ENCODE measurements around the gene HS3ST6.

DNA sequence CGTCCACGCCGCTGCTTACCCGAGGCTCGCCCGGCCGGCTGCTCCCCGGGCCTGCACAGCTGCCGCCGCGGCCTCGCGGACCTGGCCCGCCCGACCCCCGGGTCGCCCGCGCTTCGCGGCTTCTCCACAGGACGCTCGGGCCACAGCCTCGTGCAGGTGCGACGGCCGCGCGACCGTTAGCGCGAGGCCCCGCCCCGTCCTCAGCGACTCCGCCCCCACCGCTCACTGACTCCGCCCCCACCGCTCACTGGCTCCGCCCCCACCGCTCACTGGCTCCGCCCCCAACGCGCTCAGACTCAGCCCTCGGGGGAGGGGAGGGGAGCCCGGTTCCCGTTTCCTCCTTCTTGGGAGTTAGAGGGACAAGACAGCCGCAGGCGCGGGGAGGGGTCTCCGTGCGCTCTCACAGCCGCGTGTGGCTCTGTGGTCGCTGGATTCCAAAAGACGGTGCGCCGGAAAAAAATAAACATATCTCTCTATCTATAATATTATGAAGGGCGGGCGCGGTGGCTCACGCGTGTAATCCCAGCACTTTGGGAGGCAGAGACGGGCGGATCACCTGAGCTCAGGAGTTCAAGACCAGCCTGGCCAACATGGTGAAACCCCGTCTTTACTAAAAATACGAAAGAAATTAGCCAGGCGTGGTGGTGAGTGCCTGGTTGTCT lies 46.1 kb downstream of the HS3ST6 start, which contains the start of gene MEIOB:
- TF ChIP-seq, protein P1, sequence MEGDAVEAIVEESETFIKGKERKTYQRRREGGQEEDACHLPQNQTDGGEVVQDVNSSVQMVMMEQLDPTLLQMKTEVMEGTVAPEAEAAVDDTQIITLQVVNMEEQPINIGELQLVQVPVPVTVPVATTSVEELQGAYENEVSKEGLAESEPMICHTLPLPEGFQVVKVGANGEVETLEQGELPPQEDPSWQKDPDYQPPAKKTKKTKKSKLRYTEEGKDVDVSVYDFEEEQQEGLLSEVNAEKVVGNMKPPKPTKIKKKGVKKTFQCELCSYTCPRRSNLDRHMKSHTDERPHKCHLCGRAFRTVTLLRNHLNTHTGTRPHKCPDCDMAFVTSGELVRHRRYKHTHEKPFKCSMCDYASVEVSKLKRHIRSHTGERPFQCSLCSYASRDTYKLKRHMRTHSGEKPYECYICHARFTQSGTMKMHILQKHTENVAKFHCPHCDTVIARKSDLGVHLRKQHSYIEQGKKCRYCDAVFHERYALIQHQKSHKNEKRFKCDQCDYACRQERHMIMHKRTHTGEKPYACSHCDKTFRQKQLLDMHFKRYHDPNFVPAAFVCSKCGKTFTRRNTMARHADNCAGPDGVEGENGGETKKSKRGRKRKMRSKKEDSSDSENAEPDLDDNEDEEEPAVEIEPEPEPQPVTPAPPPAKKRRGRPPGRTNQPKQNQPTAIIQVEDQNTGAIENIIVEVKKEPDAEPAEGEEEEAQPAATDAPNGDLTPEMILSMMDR (IDR thresholded peaks at IDR 0.05): no peak
- no peak for TF ChIP-seq POLR2A (IDR thresholded peaks at IDR 0.05)
- TF ChIP-seq POLR2AphosphoS5 (IDR thresholded peaks at IDR 0.05): no peak

Data from breast epithelium (tissue), 3 donors.